GM23248 (cell line): ENCODE results near the gene SLC17A7. TPM values are rescaled to one million over a fixed set of nuclear protein-coding genes. Genes with fewer than 3 reads are reported as not detected.

Source experiments
- DNase-seq: peaks from one replicate; pipeline ENCODE4 v3.0.0-alpha.2; 2015
- H2AFZ ChIP-seq: fragments of 200-600 bp; sonication (generic); 2 replicates; pipeline ENCODE4 v1.6.1; 2016; ENCODE audit warnings: antibody characterized with exemption
- H3F3A ChIP-seq: fragments of 200-600 bp; sonication (generic); 2 replicates; pipeline ENCODE4 v1.6.1; 2016; ENCODE audit warnings: mild to moderate bottlenecking, antibody characterized with exemption, mixed run types; ENCODE audit not compliant: insufficient read depth
- H3K27ac ChIP-seq: fragments of 200-600 bp; sonication (generic); 2 replicates; pipeline ENCODE4 v1.5.1; 2016; ENCODE audit warnings: mild to moderate bottlenecking
- H3K27me3 ChIP-seq: fragments of 200-600 bp; sonication (generic); replicated peaks from 2 replicates; pipeline ENCODE4 v1.6.1; 2016; ENCODE audit warnings: mild to moderate bottlenecking; ENCODE audit not compliant: insufficient read depth
- H3K36me3 ChIP-seq: fragments of 200-600 bp; sonication (generic); 2 replicates; pipeline ENCODE4 v1.6.1; 2016; ENCODE audit warnings: low read depth, mild to moderate bottlenecking
- H3K4me1 ChIP-seq: fragments of 200-600 bp; sonication (generic); 2 replicates; pipeline ENCODE4 v1.6.1; 2016; ENCODE audit warnings: mild to moderate bottlenecking; ENCODE audit not compliant: insufficient read depth
- H3K4me2 ChIP-seq: fragments of 200-600 bp; sonication (generic); one replicate; pipeline ENCODE4 v1.6.1; 2016; ENCODE audit warnings: mild to moderate bottlenecking; ENCODE audit not compliant: unreplicated experiment
- H3K4me3 ChIP-seq: fragments of 200-600 bp; sonication (generic); 2 replicates; pipeline ENCODE4 v1.5.1; 2016; ENCODE audit warnings: mild to moderate bottlenecking
- H3K79me2 ChIP-seq: fragments of 200-600 bp; sonication (generic); 2 replicates; pipeline ENCODE4 v1.6.1; 2016; ENCODE audit warnings: mild to moderate bottlenecking; ENCODE audit not compliant: insufficient read depth
- H3K9ac ChIP-seq: fragments of 200-600 bp; sonication (generic); 2 replicates; pipeline ENCODE4 v1.6.1; 2016; ENCODE audit warnings: mild to moderate bottlenecking
- H3K9me2 ChIP-seq: fragments of 200-600 bp; sonication (generic); 2 replicates; pipeline ENCODE4 v1.6.1; 2016; ENCODE audit warnings: mixed run types, mild to moderate bottlenecking, moderate library complexity; ENCODE audit not compliant: insufficient read depth
- H3K9me3 ChIP-seq: fragments of 200-600 bp; sonication (generic); one replicate; pipeline ENCODE4 v1.6.1; 2017; ENCODE audit warnings: low read depth
- H4K20me1 ChIP-seq: fragments of 200-600 bp; sonication (generic); 2 replicates; pipeline ENCODE4 v1.6.0; 2016; ENCODE audit not compliant: insufficient read depth
- EZH2 ChIP-seq: fragments of 200-600 bp; sonication (generic); IDR thresholded peaks from 2 replicates; pipeline ENCODE4 v1.6.1; 2018; ENCODE audit warnings: antibody characterized with exemption, mild to moderate bottlenecking; ENCODE audit not compliant: insufficient read depth, poor library complexity, severe bottlenecking
- EZH2phosphoT487 ChIP-seq: fragments of 200-600 bp; sonication (generic); IDR thresholded peaks from 2 replicates; pipeline ENCODE4 v1.6.1; 2018; ENCODE audit warnings: antibody characterized with exemption, moderate library complexity, mild to moderate bottlenecking, low read depth; ENCODE audit not compliant: insufficient read depth
- WGBS, 2 experiments: methylation state at CpG; one replicate each; pipeline ENCODE4 v1.1.6; 2015 to 2017; ENCODE audit warnings: low lambda C conversion rate in 2 of 2, low coverage in 1 of 2; ENCODE audit errors: missing lambda C conversion rate in 2 of 2; 5-methylcytosine and 5-hydroxymethylcytosine counted together
- in situ Hi-C: fragments of 300-500 bp; cut with MboI; formaldehyde crosslinking; loops from 2 replicates; pipeline ENCODE4 v1.15.0; 2020
- polyA plus RNA-seq: library from polyadenylated mRNA; unstranded; fragments of >200 nt; fragmentation: Nextera tagmentation; extraction: Ambion mirVana; gene quantifications from 2 replicates; pipeline ENCODE4 v1.2.1, GENCODE V29; 2016
- total RNA-seq: library from RNA; depleted of rRNA; stranded (reverse); fragments of >200 nt; shearing (Covaris generic); gene quantifications from 2 replicates; pipeline ENCODE4 v1.2.3, GENCODE V29; 2014

SLC17A7 gene
- total and polyA plus RNA-seq, 2 experiments from 2014 or later: not detected

DNA sequence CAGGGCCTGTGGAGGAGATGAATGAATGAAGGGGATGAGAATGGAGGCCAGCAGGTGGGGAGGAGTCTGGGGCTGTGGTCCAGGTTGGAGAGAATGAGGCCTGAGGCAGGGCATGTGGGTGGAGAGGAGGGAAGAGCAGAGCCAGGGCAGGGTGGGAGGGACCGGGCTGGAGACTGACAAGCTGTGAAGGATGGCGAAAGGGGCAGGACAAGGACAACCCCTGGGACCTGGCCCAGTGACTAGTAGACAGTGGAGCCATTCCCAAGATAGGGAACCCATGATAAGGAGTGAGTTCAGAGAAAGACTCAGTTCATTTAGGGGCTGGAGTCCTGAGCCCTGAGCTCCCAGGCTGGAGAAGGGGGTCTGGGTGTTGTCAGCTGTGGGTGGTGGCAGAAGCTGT, 21.1 kb downstream of the SLC17A7 start:
- Histone ChIP-seq H3K9me3 (no peaks in the 10 kb centered on the region), H3F3A (no peaks in the 10 kb centered on the region), H2AFZ (no peak overlapping the region), H3K4me1 (0 out of 2 replicates have a peak, but pooled peaks cover 5% of the 10 kb centered on the region), H3K9me2 (no peaks in the 10 kb centered on the region), H3K79me2 (no peaks in the 10 kb centered on the region), H3K4me2 (no peak overlapping the region), H3K4me3 (no peak overlapping the region), H3K9ac (no peak overlapping the region), H3K36me3 (no peaks in the 10 kb centered on the region), H3K27ac (no peak overlapping the region), H4K20me1 (no peaks in the 10 kb centered on the region), H3K27me3 (peaks cover 57% of the 10 kb centered on the region)
- WGBS, 2 experiments: 35% methylated on average over 2 of the region's 2 CpGs; no CpG with 5 or more reads in 1 of the 2 experiments
- in situ Hi-C loops: no loop called here
- TF ChIP-seq EZH2: no peak
- DNase-seq: no peak

DNA sequence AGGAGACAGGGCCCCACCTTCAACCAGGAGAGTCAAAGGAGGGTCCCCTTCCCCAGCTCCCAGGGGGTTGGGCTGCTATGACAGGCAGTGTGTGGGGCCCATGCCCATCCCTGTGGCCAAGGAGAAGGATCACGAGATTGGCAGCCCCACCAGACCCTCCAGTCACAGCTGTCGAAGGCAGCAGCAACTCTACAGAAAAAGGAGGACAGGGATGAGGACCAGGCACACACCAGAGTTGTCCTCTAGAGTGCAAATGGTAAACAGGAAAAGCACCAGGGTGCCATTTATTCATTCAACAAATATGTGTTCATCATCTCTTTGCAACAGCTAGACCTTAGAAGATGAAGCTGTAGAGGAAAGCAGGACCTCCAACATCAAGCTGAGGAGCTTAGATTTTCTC, 22.2 kb downstream of the SLC17A7 start:
- Histone ChIP-seq H4K20me1 (no peaks in the 10 kb centered on the region), H3F3A (no peaks in the 10 kb centered on the region), H3K9me3 (no peaks in the 10 kb centered on the region), H3K27me3 (peaks cover 46% of the 10 kb centered on the region), H3K4me1 (0 out of 2 replicates have a peak, but pooled peaks cover 5% of the 10 kb centered on the region), H3K36me3 (no peaks in the 10 kb centered on the region), H3K4me3 (no peak overlapping the region), H3K79me2 (no peaks in the 10 kb centered on the region), H2AFZ (no peak overlapping the region), H3K4me2 (no peak overlapping the region), H3K9ac (no peak overlapping the region), H3K9me2 (no peaks in the 10 kb centered on the region), H3K27ac (no peak overlapping the region)
- WGBS, 2 experiments: 25 to 32% methylated on average over 2 of the region's 2 CpGs
- DNase-seq: no peak
- TF ChIP-seq EZH2 (no peak), EZH2phosphoT487 (no peak)
- in situ Hi-C loops: no loop called here

DNA sequence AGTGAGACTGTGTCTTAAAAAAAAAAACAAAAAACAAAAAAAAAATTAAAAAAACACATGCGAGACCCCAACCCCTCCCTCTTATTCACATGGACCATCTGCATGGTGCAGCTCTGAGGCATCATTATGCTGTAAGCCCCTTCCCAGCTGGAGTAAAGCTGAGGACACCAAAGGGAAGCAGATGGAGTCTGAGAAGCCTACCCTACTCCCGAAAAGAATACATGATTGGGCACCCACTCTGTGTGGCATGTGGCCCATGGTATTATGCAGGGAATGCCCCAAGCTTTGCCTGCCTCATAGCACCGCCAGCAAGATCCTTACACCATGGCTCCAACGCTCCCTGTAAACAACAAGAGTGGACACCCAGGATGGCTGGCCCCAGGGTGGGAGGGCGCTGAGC, 22.8 kb downstream of the SLC17A7 start:
- H3K36me3 ChIP-seq: no peaks in the 10 kb centered on the region
- no peaks in the 10 kb centered on the region for H3K9me2 ChIP-seq
- H3K9me3 ChIP-seq: no peaks in the 10 kb centered on the region
- peaks cover 41% of the 10 kb centered on the region for H3K27me3 ChIP-seq
- DNase-seq: no peak
- no peaks in the 10 kb centered on the region for H3K79me2 ChIP-seq
- no peak overlapping the region for H3K4me2 ChIP-seq
- WGBS, 2 experiments: 47 to 56% methylated on average over 5 of the region's 5 CpGs
- 0 out of 2 replicates have a peak, but pooled peaks cover 5% of the 10 kb centered on the region for H3K4me1 ChIP-seq
- H3F3A ChIP-seq: no peaks in the 10 kb centered on the region
- H4K20me1 ChIP-seq: no peaks in the 10 kb centered on the region
- H3K27ac ChIP-seq: no peak overlapping the region
- H2AFZ ChIP-seq: no peak overlapping the region
- no peak for TF ChIP-seq EZH2
- TF ChIP-seq EZH2phosphoT487: no peak
- in situ Hi-C loops: no loop called here
- no peak overlapping the region for H3K9ac ChIP-seq
- no peak overlapping the region for H3K4me3 ChIP-seq

DNA sequence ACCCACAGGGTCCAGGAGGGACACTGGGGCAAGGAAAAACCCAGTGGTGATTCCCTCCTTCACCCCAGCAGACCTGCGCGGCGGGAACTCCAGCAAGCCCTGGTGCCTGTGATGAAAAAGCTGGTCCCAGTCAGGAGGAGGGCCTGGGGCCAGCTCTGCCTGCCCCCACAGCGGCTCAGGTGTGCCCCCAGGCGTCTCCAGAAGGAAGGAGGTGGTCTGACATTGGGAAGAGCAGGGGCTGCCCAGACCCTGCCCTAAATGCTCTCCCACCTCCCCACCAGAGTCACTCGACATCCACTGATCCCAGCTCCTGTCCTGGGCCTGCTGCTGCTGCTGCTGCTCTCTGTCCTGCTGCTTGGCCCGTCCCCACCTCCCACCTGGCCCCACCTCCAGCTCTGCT, 24.2 kb downstream of the SLC17A7 start:
- no peaks in the 10 kb centered on the region for H3K79me2 ChIP-seq
- peaks cover 27% of the 10 kb centered on the region for H3K27me3 ChIP-seq
- WGBS, 2 experiments: 36 to 37% methylated on average over 7 of the region's 7 CpGs

DNA sequence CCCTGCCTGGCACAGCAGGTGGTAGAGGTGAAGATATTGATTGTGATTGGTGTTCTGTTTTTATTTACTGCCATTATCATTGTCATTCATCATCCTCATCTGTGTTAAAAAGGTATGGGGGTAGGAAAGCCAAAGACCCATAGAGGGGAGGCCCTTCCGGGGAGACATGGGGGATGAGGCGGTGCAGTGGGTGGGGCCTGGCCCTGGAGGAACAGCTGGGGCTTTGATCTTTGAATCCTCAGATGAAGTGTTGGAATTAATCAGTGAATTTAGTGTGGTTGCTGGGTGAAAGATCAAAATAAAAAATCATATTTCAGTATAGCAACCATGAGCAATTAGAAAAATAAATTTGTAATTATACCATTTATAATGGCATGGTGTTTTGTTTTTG, 25.5 kb downstream of the SLC17A7 start:
- Histone ChIP-seq H3K9ac (no peak overlapping the region), H3K9me3 (no peaks in the 10 kb centered on the region), H4K20me1 (no peaks in the 10 kb centered on the region), H3K27ac (no peak overlapping the region), H3K9me2 (no peaks in the 10 kb centered on the region), H3K79me2 (no peaks in the 10 kb centered on the region), H3K27me3 (peaks cover 19% of the 10 kb centered on the region), H3K36me3 (no peaks in the 10 kb centered on the region), H3K4me3 (no peak overlapping the region), H2AFZ (no peak overlapping the region), H3K4me2 (no peak overlapping the region), H3K4me1 (no peaks in the 10 kb centered on the region), H3F3A (no peaks in the 10 kb centered on the region)
- DNase-seq: no peak
- 46 to 69% methylated on average over 2 of the region's 2 CpGs for WGBS, 2 experiments
- in situ Hi-C loops: no loop called here
- TF ChIP-seq EZH2: no peak

More for the DNA sequence above, 24.2 kb downstream of the SLC17A7 start:
- Histone ChIP-seq H2AFZ (no peak overlapping the region), H4K20me1 (no peaks in the 10 kb centered on the region), H3K4me3 (no peak overlapping the region), H3K9me3 (no peaks in the 10 kb centered on the region), H3K4me2 (no peak overlapping the region), H3K36me3 (no peaks in the 10 kb centered on the region), H3K4me1 (0 out of 2 replicates have a peak, but pooled peaks cover 5% of the 10 kb centered on the region), H3K9ac (no peak overlapping the region), H3F3A (no peaks in the 10 kb centered on the region), H3K27ac (no peak overlapping the region), H3K9me2 (no peaks in the 10 kb centered on the region)
- TF ChIP-seq EZH2phosphoT487: no peak
- no peak for TF ChIP-seq EZH2
- DNase-seq: no peak
- in situ Hi-C loops: no loop called here
